NCI-H146 treated with DMSO at 0.1 percent for 48 hours (cell line): ENCODE results near the gene FMN1.

Experiments
- DNase-seq: peaks from one replicate; lab custom pipeline; 2025; ENCODE audit not compliant: unreplicated experiment; lab: John Stamatoyannopoulos, UW

Gene FMN1

GRCh38 chr15:32838338-32838737 lies 356.2 kb downstream of the FMN1 start:
- no peak for DNase-seq

GRCh38 chr15:32837935-32838334 lies 356.6 kb downstream of the FMN1 start:
- DNase-seq: no peak

GRCh38 chr15:32834156-32834555 lies 360.4 kb downstream of the FMN1 start:
- no peak for DNase-seq

- DNase-seq: no peak
Measured at GRCh38 chr15:32833379-32833821, 361.1 kb downstream of the FMN1 start.

GRCh38 chr15:32831485-32831884 lies 363.0 kb downstream of the FMN1 start:
- DNase-seq: no peak

GRCh38 chr15:32830241-32830640 lies 364.3 kb downstream of the FMN1 start:
- no peak for DNase-seq

GRCh38 chr15:32829436-32829835 lies 365.1 kb downstream of the FMN1 start:
- DNase-seq: no peak

GRCh38 chr15:32828507-32829186 lies 365.9 kb downstream of the FMN1 start:
- DNase-seq: no peak

- no peak for DNase-seq
Measured at GRCh38 chr15:32826685-32827084, 367.8 kb downstream of the FMN1 start.

GRCh38 chr15:32825219-32825618 lies 369.3 kb downstream of the FMN1 start:
- no peak for DNase-seq

- DNase-seq: no peak
Measured at GRCh38 chr15:32824777-32825176, 369.7 kb downstream of the FMN1 start.

GRCh38 chr15:32823750-32824149 lies 370.8 kb downstream of the FMN1 start:
- DNase-seq: no peak

GRCh38 chr15:32822739-32823138 lies 371.8 kb downstream of the FMN1 start:
- DNase-seq: no peak

- no peak for DNase-seq
Measured at GRCh38 chr15:32819448-32819847, 375.1 kb downstream of the FMN1 start.

- DNase-seq: no peak
Measured at GRCh38 chr15:32818758-32819447, 375.6 kb downstream of the FMN1 start.

GRCh38 chr15:32817577-32817976 lies 376.9 kb downstream of the FMN1 start:
- DNase-seq: no peak

- DNase-seq: no peak
Measured at GRCh38 chr15:32807331-32807730, 387.2 kb downstream of the FMN1 start.

GRCh38 chr15:32803631-32804030 lies 390.9 kb downstream of the FMN1 start:
- DNase-seq: no peak

- no peak for DNase-seq
Measured at GRCh38 chr15:32802286-32802936, 392.1 kb downstream of the FMN1 start.

- no peak for DNase-seq
Measured at GRCh38 chr15:32799936-32800535, 394.5 kb downstream of the FMN1 start.

GRCh38 chr15:32796856-32797255 lies 397.7 kb downstream of the FMN1 start:
- no peak for DNase-seq

GRCh38 chr15:32794973-32795372 lies 399.5 kb downstream of the FMN1 start:
- no peak for DNase-seq
